ENCODE data around the gene RUNX1.

GRCh38 chr21:35045542-35046262 lies 3.4 kb downstream of the RUNX1 start:
- TF ChIP-seq USF2 (IDR thresholded peaks at IDR 0.05; ENCODE audit: low read depth, low read length) = no peak
- TF ChIP-seq USF2 (CRISPR knock-in tag; IDR thresholded peaks at IDR 0.05; ENCODE audit: borderline replicate concordance) = no peak
- no peak for TF ChIP-seq ATF3 (CRISPR knock-in tag; IDR thresholded peaks at IDR 0.05)
- TF ChIP-seq CEBPZ (IDR thresholded peaks at IDR 0.05; ENCODE audit: low read length) = no peak
- no peak for TF ChIP-seq ZNF614 (CRISPR knock-in tag; IDR thresholded peaks at IDR 0.05; ENCODE audit: borderline replicate concordance)
- no peak for TF ChIP-seq TAF1 (CRISPR knock-in tag; IDR thresholded peaks at IDR 0.05)
- no peak for TF ChIP-seq CTCF (CRISPR knock-in tag; IDR thresholded peaks at IDR 0.05)
- no peak for TF ChIP-seq ZNF264 (CRISPR knock-in tag; IDR thresholded peaks at IDR 0.05)
- TF ChIP-seq MAFG (CRISPR knock-in tag; IDR thresholded peaks at IDR 0.05) = no peak

Measured in HepG2 (cell line).